GM18498 (cell line): ENCODE measurements around the gene LHX2.

Experiments
- ATAC-seq: cut with Tn5 transposase; IDR thresholded peaks from one replicate; pipeline ENCODE4 v1.9.1; 2021; ENCODE audit warnings: mild to moderate bottlenecking, moderate library complexity; ENCODE audit not compliant: unreplicated experiment

LHX2 gene

GRCh38 chr9:124052401-124052800 lies 40.8 kb downstream of the LHX2 start:
- ATAC-seq: no peak

GRCh38 chr9:124054582-124055227 lies 43.1 kb downstream of the LHX2 start:
- peak; percentile 95 for ATAC-seq

GRCh38 chr9:124060844-124061605 lies 49.5 kb downstream of the LHX2 start:
- ATAC-seq: no peak

GRCh38 chr9:124062172-124062571 lies 50.6 kb downstream of the LHX2 start:
- no peak for ATAC-seq

- no peak for ATAC-seq
These were observed 55.4 kb downstream of the LHX2 start for GRCh38 chr9:124066783-124067577.

- ATAC-seq: no peak
These were observed 56.7 kb downstream of the LHX2 start for GRCh38 chr9:124068251-124068650.

- ATAC-seq: no peak
These were observed 63.2 kb downstream of the LHX2 start for GRCh38 chr9:124074746-124075145.

GRCh38 chr9:124075761-124076160 lies 64.2 kb downstream of the LHX2 start:
- no peak for ATAC-seq

GRCh38 chr9:124077915-124078572 lies 66.5 kb downstream of the LHX2 start:
- no peak for ATAC-seq

GRCh38 chr9:124078641-124079040 lies 67.1 kb downstream of the LHX2 start:
- ATAC-seq: no peak

GRCh38 chr9:124079176-124079925 lies 67.8 kb downstream of the LHX2 start:
- no peak for ATAC-seq

- ATAC-seq: no peak
These were observed 71.1 kb downstream of the LHX2 start for GRCh38 chr9:124082622-124083021.
